ENCODE data around the gene SESN1.

GRCh38 chr6:109073344-109074132 is 21.1 kb downstream of the SESN1 start:
- TF ChIP-seq CTCF (IDR thresholded peaks at IDR 0.05; ENCODE audit: low read length) (peak; percentile 64), EZH2phosphoT487 (IDR thresholded peaks at IDR 0.05; ENCODE audit: low read length) (no peak)
